ENCODE measurements around the gene GMPPB.

GMPPB gene

DNA sequence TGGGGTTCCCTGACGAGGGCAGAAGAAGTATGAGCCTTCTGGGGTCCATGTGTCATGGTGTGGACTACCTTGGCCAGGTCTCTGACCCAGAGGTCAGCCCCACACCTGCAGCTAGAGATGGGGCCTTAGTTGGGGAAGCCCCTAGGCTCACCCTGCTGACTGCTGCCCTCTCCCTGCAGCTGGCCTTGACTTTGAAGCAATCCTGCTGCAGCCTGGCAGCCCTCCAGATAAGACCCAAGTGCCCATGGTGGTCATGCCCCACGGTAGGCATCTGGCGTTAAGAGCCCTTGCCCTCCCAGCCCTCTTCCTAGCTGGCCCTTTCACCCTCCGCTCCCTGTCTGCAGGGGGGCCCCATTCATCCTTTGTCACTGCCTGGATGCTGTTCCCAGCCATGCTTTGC is 42.2 kb downstream of the GMPPB start:
- H3K9me2 ChIP-seq (replicated peaks; ENCODE audit: insufficient read depth, low read length) = no peaks in the 10 kb centered on the region
- H3K27ac ChIP-seq (ENCODE audit: low read depth, low read length) = no peak overlapping the region
- H3K79me2 ChIP-seq (ENCODE audit: insufficient read depth, low read length) = no peaks in the 10 kb centered on the region
- H3K27me3 ChIP-seq (ENCODE audit: low read length) = no peaks in the 10 kb centered on the region
- H3K36me3 ChIP-seq (ENCODE audit: low read length) = no peaks in the 10 kb centered on the region
- no peak overlapping the region for H3K4me2 ChIP-seq (ENCODE audit: low read depth, low read length, poor library complexity, severe bottlenecking)
- no peak overlapping the region for H3K9ac ChIP-seq (ENCODE audit: low read length)
- H3K4me3 ChIP-seq (ENCODE audit: insufficient read depth, low read length, poor library complexity, severe bottlenecking) = no peak overlapping the region
- no peaks in the 10 kb centered on the region for H4K20me1 ChIP-seq (ENCODE audit: low read depth, low read length)
- no peaks in the 10 kb centered on the region for H3K9me3 ChIP-seq (ENCODE audit: insufficient read depth, low read length)
- TF ChIP-seq, protein P1, sequence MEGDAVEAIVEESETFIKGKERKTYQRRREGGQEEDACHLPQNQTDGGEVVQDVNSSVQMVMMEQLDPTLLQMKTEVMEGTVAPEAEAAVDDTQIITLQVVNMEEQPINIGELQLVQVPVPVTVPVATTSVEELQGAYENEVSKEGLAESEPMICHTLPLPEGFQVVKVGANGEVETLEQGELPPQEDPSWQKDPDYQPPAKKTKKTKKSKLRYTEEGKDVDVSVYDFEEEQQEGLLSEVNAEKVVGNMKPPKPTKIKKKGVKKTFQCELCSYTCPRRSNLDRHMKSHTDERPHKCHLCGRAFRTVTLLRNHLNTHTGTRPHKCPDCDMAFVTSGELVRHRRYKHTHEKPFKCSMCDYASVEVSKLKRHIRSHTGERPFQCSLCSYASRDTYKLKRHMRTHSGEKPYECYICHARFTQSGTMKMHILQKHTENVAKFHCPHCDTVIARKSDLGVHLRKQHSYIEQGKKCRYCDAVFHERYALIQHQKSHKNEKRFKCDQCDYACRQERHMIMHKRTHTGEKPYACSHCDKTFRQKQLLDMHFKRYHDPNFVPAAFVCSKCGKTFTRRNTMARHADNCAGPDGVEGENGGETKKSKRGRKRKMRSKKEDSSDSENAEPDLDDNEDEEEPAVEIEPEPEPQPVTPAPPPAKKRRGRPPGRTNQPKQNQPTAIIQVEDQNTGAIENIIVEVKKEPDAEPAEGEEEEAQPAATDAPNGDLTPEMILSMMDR (IDR thresholded peaks at IDR 0.05; ENCODE audit: insufficient read depth, low read length, poor library complexity, severe bottlenecking) = no peak
- no peak for TF ChIP-seq EZH2phosphoT487 (conservative IDR thresholded peaks at IDR 0.05; ENCODE audit: low read length)
- no peaks in the 10 kb centered on the region for H3F3A ChIP-seq (ENCODE audit: insufficient read depth)
- H2AFZ ChIP-seq (ENCODE audit: low read depth, low read length, severe bottlenecking) = no peak overlapping the region

DNA sequence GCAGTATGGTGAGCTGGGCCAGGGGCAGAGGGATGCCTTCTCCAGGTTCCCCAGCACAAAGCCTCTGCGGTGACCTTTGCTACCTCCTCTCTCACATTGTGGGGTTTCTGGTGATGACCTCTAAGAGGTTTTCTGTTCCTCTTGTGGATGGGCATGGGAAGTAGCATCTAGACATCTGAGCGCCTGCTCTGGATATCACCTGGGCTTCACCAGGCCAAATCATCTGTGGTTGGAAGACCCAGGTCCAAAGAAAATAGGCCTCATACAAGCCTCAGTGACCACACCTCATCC is 42.6 kb downstream of the GMPPB start:
- Histone ChIP-seq H3K9me3 (ENCODE audit: insufficient read depth, low read length) (no peaks in the 10 kb centered on the region), H3K4me2 (ENCODE audit: low read depth, low read length, poor library complexity, severe bottlenecking) (no peak overlapping the region), H4K20me1 (ENCODE audit: low read depth, low read length) (no peaks in the 10 kb centered on the region), H3K9me2 (replicated peaks; ENCODE audit: insufficient read depth, low read length) (no peaks in the 10 kb centered on the region), H3F3A (ENCODE audit: insufficient read depth) (no peaks in the 10 kb centered on the region), H3K36me3 (ENCODE audit: low read length) (no peaks in the 10 kb centered on the region), H2AFZ (ENCODE audit: low read depth, low read length, severe bottlenecking) (no peak overlapping the region), H3K9ac (ENCODE audit: low read length) (no peak overlapping the region), H3K27ac (ENCODE audit: low read depth, low read length) (no peak overlapping the region), H3K27me3 (ENCODE audit: low read length) (no peaks in the 10 kb centered on the region), H3K79me2 (ENCODE audit: insufficient read depth, low read length) (no peaks in the 10 kb centered on the region), H3K4me3 (ENCODE audit: insufficient read depth, low read length, poor library complexity, severe bottlenecking) (no peak overlapping the region)
- TF ChIP-seq, protein P1 (IDR thresholded peaks at IDR 0.05; ENCODE audit: insufficient read depth, low read length, poor library complexity, severe bottlenecking) = no peak
- no peak for TF ChIP-seq EZH2phosphoT487 (conservative IDR thresholded peaks at IDR 0.05; ENCODE audit: low read length)

DNA sequence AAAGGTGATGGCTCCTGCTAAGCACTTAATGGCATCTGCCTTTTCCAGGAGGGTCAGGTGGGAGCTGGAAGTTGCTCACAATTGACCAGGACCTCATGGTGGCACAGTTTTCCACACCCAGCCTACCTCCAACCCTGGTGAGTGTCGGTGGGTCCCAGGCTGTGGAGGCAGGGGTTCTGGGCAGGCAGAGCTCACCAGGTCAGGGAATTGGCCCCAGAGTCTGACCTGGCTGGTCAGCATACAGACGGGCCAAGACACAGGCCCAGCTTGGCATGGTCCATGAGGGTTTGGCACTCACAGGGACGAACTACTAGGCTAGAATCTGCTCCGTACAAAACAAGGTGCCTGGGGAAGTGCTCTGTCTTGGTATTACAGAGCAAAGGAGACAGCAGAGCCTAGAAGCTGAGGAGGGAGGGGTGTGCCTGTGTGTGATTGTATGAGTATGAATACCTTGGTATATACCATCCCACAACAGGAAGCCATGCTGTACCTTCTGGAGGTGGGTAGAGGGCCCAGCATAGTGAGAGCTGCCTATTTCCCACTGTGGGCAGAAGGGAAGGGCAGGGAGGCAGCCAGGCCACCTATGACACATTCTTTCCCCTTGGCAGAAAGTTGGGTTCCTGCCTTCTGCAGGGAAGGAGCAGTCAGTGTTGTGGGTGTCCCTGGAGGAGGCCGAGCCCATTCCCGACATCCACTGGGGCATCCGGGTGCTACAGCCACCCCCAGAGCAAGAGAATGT is 43.1 kb downstream of the GMPPB start:
- Histone ChIP-seq H3K36me3 (ENCODE audit: low read length) (no peaks in the 10 kb centered on the region), H2AFZ (ENCODE audit: low read depth, low read length, severe bottlenecking) (no peak overlapping the region), H3K27me3 (ENCODE audit: low read length) (no peaks in the 10 kb centered on the region), H3K9me2 (replicated peaks; ENCODE audit: insufficient read depth, low read length) (no peaks in the 10 kb centered on the region), H3K79me2 (ENCODE audit: insufficient read depth, low read length) (peaks cover 1% of the 10 kb centered on the region; the same call in 1 of the 2 replicates), H3K9ac (ENCODE audit: low read length) (no peak overlapping the region), H3K4me2 (ENCODE audit: low read depth, low read length, poor library complexity, severe bottlenecking) (no peak overlapping the region), H3K4me3 (ENCODE audit: insufficient read depth, low read length, poor library complexity, severe bottlenecking) (no peak overlapping the region), H3K9me3 (ENCODE audit: insufficient read depth, low read length) (no peaks in the 10 kb centered on the region), H4K20me1 (ENCODE audit: low read depth, low read length) (no peaks in the 10 kb centered on the region), H3K27ac (ENCODE audit: low read depth, low read length) (no peak overlapping the region), H3F3A (ENCODE audit: insufficient read depth) (no peaks in the 10 kb centered on the region)
- TF ChIP-seq, protein P1 (IDR thresholded peaks at IDR 0.05; ENCODE audit: insufficient read depth, low read length, poor library complexity, severe bottlenecking) = no peak
- TF ChIP-seq EZH2phosphoT487 (conservative IDR thresholded peaks at IDR 0.05; ENCODE audit: low read length) = no peak

Data from SU-DHL-6 (cell line).